ENCODE data around the gene C2CD2L. TPM values are rescaled to one million over a fixed set of nuclear protein-coding genes. Genes with fewer than 3 reads are reported as not detected.
A peak's percentile ranks its signal among the peaks of the same experiment; 100 is the strongest.

Gene C2CD2L
- total RNA-seq, 1 donor from 2014 or later = 11.8 TPM

DNA sequence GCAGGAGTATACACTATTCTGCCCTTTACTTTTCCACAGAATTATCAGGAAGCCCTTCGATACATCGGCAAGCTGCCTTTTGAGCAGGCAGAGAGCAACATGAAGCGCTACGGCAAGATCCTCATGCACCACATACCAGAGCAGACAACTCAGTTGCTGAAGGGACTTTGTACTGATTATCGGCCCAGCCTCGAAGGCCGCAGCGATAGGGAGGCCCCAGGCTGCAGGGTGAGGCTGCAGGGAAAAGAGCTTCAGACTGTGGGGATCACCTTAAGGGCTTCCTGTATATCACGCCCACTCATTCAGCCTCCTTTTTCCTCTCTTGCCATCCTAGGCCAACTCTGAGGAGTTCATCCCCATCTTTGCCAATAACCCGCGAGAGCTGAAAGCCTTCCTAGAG lies 29.3 kb upstream of the C2CD2L start:
- Histone ChIP-seq H3K27me3 (ENCODE audit: control insufficient read depth, insufficient read depth, low read length) (no peaks in the 10 kb centered on the region), H3K36me3 (ENCODE audit: control insufficient read depth, insufficient read depth, low read length) (peaks cover 4% of the 10 kb centered on the region), H3K4me3 (ENCODE audit: low read depth, low read length) (no peak overlapping the region)
- TF ChIP-seq, protein P1, sequence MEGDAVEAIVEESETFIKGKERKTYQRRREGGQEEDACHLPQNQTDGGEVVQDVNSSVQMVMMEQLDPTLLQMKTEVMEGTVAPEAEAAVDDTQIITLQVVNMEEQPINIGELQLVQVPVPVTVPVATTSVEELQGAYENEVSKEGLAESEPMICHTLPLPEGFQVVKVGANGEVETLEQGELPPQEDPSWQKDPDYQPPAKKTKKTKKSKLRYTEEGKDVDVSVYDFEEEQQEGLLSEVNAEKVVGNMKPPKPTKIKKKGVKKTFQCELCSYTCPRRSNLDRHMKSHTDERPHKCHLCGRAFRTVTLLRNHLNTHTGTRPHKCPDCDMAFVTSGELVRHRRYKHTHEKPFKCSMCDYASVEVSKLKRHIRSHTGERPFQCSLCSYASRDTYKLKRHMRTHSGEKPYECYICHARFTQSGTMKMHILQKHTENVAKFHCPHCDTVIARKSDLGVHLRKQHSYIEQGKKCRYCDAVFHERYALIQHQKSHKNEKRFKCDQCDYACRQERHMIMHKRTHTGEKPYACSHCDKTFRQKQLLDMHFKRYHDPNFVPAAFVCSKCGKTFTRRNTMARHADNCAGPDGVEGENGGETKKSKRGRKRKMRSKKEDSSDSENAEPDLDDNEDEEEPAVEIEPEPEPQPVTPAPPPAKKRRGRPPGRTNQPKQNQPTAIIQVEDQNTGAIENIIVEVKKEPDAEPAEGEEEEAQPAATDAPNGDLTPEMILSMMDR (IDR thresholded peaks at IDR 0.05; ENCODE audit: insufficient read depth, low read length, poor library complexity, severe bottlenecking) = no peak
- DNase-seq (ENCODE audit: low read depth) = no peak

DNA sequence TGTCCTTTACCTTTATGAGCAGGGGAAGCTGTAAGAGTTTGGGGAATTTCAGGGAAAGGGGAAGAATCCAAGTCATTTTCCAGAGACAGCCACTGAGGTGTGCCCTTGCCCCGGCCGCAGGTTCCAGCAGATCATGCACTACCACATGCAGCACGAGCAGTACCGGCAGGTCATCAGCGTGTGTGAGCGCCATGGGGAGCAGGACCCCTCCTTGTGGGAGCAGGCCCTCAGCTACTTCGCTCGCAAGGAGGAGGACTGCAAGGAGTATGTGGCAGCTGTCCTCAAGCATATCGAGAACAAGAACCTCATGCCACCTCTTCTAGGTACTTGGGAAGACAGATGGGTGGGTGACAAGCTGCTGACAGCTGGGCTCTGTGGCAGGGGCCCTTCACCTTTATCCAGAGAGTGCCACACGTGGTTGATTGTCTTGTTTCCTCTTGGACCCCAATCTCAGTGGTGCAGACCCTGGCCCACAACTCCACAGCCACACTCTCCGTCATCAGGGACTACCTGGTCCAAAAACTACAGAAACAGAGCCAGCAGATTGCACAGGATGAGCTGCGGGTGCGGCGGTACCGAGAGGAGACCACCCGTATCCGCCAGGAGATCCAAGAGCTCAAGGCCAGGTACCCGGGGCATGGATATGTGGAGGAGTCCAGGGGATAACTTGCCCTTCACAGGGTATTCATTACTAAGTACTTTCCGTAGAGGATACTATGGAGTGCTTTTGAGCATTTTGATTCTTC lies 28.3 kb upstream of the C2CD2L start:
- H3K36me3 ChIP-seq (ENCODE audit: control insufficient read depth, insufficient read depth, low read length) = peaks cover 4% of the 10 kb centered on the region
- no peak overlapping the region for H3K4me3 ChIP-seq (ENCODE audit: low read depth, low read length)
- TF ChIP-seq, protein P1 (IDR thresholded peaks at IDR 0.05; ENCODE audit: insufficient read depth, low read length, poor library complexity, severe bottlenecking) = no peak
- DNase-seq (ENCODE audit: low read depth) = no peak
- no peaks in the 10 kb centered on the region for H3K27me3 ChIP-seq (ENCODE audit: control insufficient read depth, insufficient read depth, low read length)

DNA sequence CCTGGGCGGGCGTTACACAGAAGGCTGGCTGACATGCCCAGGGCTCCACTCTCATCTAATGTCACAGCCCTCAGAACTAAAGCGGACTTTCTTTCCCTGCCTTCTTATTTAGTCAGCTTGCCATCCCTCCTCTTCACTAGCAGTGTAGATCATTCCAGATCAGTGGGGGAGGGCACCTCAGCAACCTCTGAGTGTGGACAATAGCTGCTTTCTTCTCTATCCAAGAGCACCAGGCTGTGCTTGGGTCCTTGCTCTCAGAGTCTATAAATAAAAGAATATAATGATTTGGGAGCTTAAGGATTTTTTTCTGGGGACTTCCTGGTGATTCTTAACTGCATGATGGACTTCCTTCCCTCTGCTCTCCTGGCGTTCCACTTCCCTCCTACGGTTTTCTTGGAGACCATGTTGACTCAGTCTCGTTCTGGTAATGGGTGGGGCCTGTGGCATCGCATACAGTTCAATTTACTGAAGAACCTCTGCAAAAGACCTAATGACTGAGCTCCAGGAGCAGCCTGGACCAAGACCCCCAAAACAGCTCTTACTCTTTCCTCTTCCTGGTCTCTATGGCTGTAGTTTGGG lies 25.4 kb upstream of the C2CD2L start:
- TF ChIP-seq, protein P1 (IDR thresholded peaks at IDR 0.05; ENCODE audit: insufficient read depth, low read length, poor library complexity, severe bottlenecking) = no peak
- no peak overlapping the region for H3K4me3 ChIP-seq (ENCODE audit: low read depth, low read length)
- H3K36me3 ChIP-seq (ENCODE audit: control insufficient read depth, insufficient read depth, low read length) = peaks cover 4% of the 10 kb centered on the region
- no peak for DNase-seq (ENCODE audit: low read depth)
- no peaks in the 10 kb centered on the region for H3K27me3 ChIP-seq (ENCODE audit: control insufficient read depth, insufficient read depth, low read length)

DNA sequence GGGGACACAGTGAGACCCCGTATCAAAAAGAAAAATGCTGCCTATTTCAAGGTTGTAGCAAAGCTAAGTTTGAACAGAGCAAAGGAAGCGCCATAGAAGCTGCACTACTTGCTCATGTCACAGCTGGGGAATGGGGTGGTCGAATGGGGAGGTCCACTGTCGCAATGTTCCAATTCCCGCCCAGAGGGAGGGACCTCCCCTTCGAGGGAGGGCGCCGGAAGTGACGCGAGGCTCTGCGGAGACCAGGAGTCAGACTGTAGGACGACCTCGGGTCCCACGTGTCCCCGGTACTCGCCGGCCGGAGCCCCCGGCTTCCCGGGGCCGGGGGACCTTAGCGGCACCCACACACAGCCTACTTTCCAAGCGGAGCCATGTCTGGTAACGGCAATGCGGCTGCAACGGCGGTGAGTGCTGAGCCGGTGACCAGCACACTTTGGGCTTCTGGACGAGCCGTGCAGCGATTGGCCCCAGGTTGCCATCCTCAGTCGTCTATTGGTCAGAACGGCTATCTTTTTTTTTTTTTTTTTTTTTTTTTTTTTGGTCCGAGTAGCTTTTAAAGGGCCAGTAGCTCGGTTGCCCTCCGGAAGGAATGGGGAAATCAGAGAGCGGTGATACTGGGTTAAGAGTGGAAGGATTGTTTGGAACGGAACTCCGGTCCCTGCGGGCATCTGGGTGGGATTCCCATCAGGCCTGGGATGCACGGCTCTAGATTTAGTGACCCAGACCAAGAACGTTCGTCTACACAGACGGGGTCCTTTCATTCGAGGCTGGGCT lies 22.3 kb upstream of the C2CD2L start, which contains the start of gene HMBS:
Gene HMBS, plus strand, starts transcription at position 219 of the 774 bp plus-strand sequence. Its CDS starts 153 bp downstream, at position 372.
- peaks cover 3% of the 10 kb centered on the region for H3K36me3 ChIP-seq (ENCODE audit: control insufficient read depth, insufficient read depth, low read length)
- no peaks in the 10 kb centered on the region for H3K27me3 ChIP-seq (ENCODE audit: control insufficient read depth, insufficient read depth, low read length)
- peak within 1 kb of the TSS; percentile 91 for H3K4me3 ChIP-seq (ENCODE audit: low read depth, low read length)
- TF ChIP-seq, protein P1 (IDR thresholded peaks at IDR 0.05; ENCODE audit: insufficient read depth, low read length, poor library complexity, severe bottlenecking) = no peak
- DNase-seq (ENCODE audit: low read depth) = peak; percentile 69

DNA sequence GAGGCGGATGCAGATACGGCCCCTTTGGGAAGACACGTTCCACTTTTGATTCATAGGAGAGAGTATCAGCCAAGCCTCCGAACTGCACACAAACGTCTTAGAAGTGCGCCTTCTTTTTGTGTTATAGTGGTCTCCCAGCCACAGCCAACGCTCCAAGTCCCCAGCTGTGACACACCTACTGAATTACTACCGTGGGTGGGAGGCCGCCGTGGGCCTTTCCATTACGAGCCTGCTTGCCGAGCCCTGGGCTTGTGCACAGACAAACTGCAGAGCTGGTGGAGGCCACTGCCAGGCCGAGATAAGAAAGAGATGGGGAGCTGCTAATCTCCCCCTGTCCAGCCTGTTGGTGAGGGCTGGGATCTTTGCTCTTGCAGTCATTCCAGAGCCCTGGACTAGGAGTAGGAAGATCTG lies 21.7 kb upstream of the C2CD2L start:
- peak overlapping the region; percentile 91 for H3K4me3 ChIP-seq (ENCODE audit: low read depth, low read length)
- no peak for DNase-seq (ENCODE audit: low read depth)
- no peaks in the 10 kb centered on the region for H3K27me3 ChIP-seq (ENCODE audit: control insufficient read depth, insufficient read depth, low read length)
- TF ChIP-seq, protein P1 (IDR thresholded peaks at IDR 0.05; ENCODE audit: insufficient read depth, low read length, poor library complexity, severe bottlenecking) = no peak
- H3K36me3 ChIP-seq (ENCODE audit: control insufficient read depth, insufficient read depth, low read length) = peaks cover 3% of the 10 kb centered on the region
